GM13977 (cell line): Measurements from ENCODE around the gene PIK3C2B.

Source experiments
- DNase-seq: peaks from one replicate; pipeline ENCODE4 v3.0.0; 2012; ENCODE audit warnings: low spot score
- in situ Hi-C: fragments of 300-500 bp; cut with MboI; formaldehyde crosslinking; loops from one replicate; pipeline ENCODE4 v1.12.0; 2022; ENCODE audit warnings: low sequenced_read_pairs, low pct_unique_long_range_greater_than_20kb, mixed read lengths, inconsistent platforms; ENCODE audit not compliant: unreplicated experiment
- TF ChIP-seq, protein P1 (sequence below): IDR thresholded peaks from 2 replicates; pipeline ENCODE4 v1.5.1; 2012; ENCODE audit warnings: mild to moderate bottlenecking, control low read depth; ENCODE audit not compliant: insufficient read depth; ENCODE audit errors: extremely low read depth, missing control alignments

PIK3C2B gene

DNA sequence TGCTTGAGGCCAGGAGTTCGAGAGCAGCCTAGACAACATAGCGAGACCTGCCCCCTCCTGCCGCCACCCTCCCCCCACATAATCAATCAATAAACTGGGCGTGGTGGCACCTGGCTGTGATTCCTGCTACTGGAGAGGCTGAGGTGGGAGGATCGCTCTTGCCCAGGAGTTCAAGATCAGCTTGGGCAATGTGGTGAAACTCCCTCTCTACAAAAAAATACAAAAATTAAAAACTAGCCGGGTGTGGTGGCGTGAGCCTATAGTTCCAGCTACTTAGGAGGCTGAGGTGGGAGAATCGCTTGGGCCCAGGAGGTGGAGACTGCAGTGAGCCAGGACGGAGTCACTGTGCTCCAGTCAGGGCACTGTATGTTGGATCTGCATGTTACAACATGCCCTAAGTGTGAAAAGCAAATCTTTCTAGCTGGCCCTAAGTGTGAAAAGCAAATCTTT lies 14.6 kb upstream of the PIK3C2B start:
- in situ Hi-C loops: no loop called here
- DNase-seq: no peak
- TF ChIP-seq, protein P1, sequence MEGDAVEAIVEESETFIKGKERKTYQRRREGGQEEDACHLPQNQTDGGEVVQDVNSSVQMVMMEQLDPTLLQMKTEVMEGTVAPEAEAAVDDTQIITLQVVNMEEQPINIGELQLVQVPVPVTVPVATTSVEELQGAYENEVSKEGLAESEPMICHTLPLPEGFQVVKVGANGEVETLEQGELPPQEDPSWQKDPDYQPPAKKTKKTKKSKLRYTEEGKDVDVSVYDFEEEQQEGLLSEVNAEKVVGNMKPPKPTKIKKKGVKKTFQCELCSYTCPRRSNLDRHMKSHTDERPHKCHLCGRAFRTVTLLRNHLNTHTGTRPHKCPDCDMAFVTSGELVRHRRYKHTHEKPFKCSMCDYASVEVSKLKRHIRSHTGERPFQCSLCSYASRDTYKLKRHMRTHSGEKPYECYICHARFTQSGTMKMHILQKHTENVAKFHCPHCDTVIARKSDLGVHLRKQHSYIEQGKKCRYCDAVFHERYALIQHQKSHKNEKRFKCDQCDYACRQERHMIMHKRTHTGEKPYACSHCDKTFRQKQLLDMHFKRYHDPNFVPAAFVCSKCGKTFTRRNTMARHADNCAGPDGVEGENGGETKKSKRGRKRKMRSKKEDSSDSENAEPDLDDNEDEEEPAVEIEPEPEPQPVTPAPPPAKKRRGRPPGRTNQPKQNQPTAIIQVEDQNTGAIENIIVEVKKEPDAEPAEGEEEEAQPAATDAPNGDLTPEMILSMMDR: no peak

DNA sequence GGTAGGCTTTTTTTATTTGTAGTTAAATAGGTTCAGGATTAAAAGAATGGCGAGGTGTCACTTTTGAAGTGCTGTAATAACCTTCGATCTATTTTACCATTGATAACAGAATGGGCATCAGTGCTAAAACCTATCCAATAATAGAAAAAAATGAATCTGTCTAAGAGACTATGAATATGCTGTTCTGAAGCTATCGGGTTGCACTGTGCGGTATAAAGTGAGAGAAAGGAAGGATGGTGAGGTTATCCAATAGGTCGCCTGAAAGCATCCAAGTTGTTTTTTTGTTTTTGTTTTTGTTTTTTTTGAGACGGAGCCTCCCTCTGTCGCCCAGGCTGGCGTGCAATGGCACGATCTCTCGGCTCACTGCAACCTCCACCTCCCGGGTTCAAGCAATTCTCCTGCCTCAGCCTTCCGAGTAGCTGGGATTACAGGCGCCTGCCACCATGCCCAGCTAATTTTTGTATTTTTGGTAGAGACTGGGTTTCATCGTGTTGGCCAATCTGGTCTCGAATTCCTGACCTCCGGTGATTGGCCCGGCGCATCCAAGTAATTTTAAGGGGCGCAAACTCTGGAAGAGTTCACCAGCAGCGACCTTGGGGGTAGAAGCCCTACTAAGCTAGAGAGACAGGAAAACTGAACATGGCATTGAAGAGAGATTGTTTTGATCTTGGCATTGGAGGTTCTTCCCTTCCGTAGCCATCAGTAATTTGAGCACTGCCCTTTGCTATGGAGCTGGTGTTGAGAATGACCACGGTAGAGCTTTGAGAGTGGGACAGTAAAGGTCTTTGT lies 12.9 kb upstream of the PIK3C2B start:
- in situ Hi-C loops: no loop called here
- DNase-seq: no peak
- TF ChIP-seq, protein P1: no peak

DNA sequence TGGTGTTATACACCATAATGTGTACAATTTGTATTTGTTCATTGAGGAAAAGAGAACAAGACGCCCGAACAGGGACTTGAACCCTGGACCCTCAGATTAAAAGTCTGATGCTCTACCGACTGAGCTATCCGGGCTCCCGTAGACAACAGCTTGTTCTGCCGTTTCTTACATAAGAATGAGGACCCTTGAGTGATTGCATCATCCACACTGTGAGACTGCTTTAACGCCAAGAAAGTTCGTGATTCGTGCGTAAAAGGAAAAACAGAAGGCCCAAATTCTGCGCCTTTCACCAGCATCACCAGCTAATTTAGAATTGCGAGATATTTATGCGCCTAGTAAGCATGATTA lies 12.3 kb upstream of the PIK3C2B start:
- DNase-seq: no peak
- in situ Hi-C loops: no loop called here
- TF ChIP-seq, protein P1: no peak

DNA sequence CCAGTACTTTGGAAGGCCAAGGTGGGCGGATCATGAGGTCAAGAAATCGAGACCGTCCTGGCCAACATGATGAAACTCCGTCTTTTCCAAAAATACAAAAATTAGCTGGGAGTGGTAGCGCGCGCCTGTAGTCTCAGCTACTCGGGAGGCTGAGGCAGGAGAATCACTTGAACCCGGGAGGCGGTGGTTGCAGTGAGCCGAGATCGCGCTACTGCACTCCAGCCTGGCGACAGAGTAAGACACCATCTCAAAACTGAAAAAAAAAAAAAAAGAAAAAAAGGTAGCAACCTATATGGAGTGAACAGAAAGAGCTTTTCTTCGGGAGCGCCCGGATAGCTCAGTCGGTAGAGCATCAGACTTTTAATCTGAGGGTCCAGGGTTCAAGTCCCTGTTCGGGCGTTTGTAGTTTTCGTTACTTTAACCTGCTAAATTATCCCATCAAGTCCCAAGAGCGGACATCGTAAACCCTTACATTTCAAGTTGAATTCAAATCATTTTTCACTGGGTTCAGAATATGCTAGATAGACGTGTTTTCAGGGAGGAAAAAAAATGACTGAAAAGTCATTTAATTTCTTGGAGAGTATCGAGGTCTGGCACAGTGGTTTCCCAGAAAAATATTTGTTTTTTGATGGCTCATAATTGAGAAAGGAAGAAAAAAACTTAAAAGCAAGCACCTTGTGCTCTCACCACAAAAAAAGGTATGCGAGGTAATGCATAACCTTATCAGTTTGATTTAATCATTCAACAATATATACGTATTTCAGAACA lies 11.8 kb upstream of the PIK3C2B start:
- DNase-seq: no peak
- TF ChIP-seq, protein P1: no peak
- in situ Hi-C loops: no loop called here

DNA sequence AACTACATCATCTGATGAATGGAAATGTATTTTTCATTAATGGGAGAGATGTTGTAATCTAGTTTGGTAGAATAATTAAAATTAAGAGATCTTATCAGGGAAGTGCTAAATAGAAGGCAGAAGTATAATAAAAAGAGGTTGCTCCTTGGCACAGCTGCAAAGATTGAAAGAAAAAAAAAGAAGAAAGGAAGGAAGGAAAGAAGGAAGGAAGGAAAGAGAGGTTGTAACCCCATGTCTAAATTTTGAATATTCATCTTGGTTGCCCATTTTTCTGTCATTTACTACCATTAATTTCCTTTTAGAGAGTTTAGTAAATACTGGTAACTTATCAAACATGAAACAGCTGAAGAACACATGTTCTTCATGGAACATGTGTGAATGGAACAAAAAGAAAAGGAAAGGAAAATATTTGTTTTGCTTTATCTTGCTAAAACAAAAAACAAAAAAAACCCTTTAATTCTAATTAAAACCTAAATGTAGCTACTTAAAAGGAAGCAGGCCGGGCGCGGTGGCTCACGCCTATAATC lies 11.1 kb upstream of the PIK3C2B start:
- in situ Hi-C loops: no loop called here
- DNase-seq: no peak
- TF ChIP-seq, protein P1: no peak

DNA sequence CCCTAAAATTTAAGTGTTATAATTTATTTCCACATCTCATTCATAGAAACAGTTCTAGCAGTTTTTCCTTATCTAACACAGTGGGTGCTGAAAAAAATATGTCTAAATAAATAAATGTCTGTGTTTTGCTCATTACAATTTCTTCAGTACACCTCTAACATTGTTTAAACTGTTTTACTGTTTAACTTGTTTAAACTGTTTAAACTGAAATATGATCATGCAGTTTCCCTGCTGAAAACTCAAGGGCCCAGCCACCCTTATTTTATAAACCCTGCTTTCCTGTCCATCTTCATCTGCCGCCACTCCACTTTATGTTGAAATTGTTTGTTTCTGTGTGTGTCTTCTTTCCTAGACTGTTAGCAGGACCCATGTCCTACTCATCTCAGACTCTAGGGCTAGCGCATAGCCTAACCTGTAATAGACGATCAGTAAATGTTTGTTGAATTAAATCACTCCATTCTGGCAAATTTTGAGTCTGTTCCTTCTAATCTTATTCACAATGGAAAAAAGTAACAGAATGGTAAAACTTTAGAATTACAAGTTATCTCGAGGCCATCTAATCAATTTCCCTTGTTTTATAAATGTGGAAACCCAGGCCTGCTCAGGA lies 9.4 kb upstream of the PIK3C2B start:
- TF ChIP-seq, protein P1: no peak
- DNase-seq: no peak
- in situ Hi-C loops: loop anchor here (5.0 kb wide), 1 partner anchor 57 kb away; no protein-coding TSS in a partner anchor
